WTC11 (cell line): ENCODE results near the gene PSG7.
"Not testable (repeated sequence)": the region's sequence is repeated elsewhere in the genome, so short reads cannot be mapped to it uniquely, and the experiment has no call there.

Experiments used
- AR ChIP-seq: fragments of 250-450 bp; sonication (Bioruptor Pico); IDR thresholded peaks from 2 replicates; pipeline ENCODE4 v1.9.0; 2021; ENCODE audit warnings: mild to moderate bottlenecking
- CBFB ChIP-seq: sonication (generic); formaldehyde crosslinking; IDR thresholded peaks from 2 replicates; pipeline ENCODE4 v1.8.1; 2022; ENCODE audit warnings: mild to moderate bottlenecking, low read depth, missing genetic modification reagents
- CREB1 ChIP-seq: sonication (generic); formaldehyde crosslinking; IDR thresholded peaks from 2 replicates; pipeline ENCODE4 v1.8.0; 2023; ENCODE audit warnings: mild to moderate bottlenecking, missing genetic modification reagents
- CTCF ChIP-seq: fragments of 200-600 bp; IDR thresholded peaks from 2 replicates; pipeline ENCODE4 v1.8.0; 2022; ENCODE audit warnings: antibody characterized with exemption
- GABPB1 ChIP-seq: sonication (generic); formaldehyde crosslinking; IDR thresholded peaks from 2 replicates; pipeline ENCODE4 v1.8.1; 2023; ENCODE audit warnings: mild to moderate bottlenecking, missing genetic modification reagents
- MLX ChIP-seq: sonication (generic); formaldehyde crosslinking; IDR thresholded peaks from 2 replicates; pipeline ENCODE4 v1.8.1; 2023; ENCODE audit warnings: mild to moderate bottlenecking, missing genetic modification reagents, moderate library complexity
- MXD4 ChIP-seq: fragments of 250-450 bp; sonication (Bioruptor Pico); IDR thresholded peaks from 2 replicates; pipeline ENCODE4 v1.8.0; 2021; ENCODE audit warnings: mild to moderate bottlenecking, moderate library complexity, borderline replicate concordance
- NFATC4 ChIP-seq: fragments of 250-450 bp; sonication (Bioruptor Pico); IDR thresholded peaks from 2 replicates; pipeline ENCODE4 v1.9.0; 2021; ENCODE audit warnings: mild to moderate bottlenecking
- ZNF232 ChIP-seq: sonication (generic); formaldehyde crosslinking; IDR thresholded peaks from 2 replicates; pipeline ENCODE4 v1.8.0; 2022; ENCODE audit warnings: mild to moderate bottlenecking, missing genetic modification reagents
- ZNF317 ChIP-seq: sonication (generic); formaldehyde crosslinking; IDR thresholded peaks from 2 replicates; pipeline ENCODE4 v1.8.1; 2023; ENCODE audit warnings: low read depth, mild to moderate bottlenecking, moderate library complexity, missing genetic modification reagents, borderline replicate concordance
- TF ChIP-seq, protein P1 (sequence below): sonication (generic); formaldehyde crosslinking; IDR thresholded peaks from 2 replicates; pipeline ENCODE4 v1.8.0; 2022; ENCODE audit warnings: mild to moderate bottlenecking, missing genetic modification reagents
- TF ChIP-seq, protein P2 (sequence below): sonication (generic); formaldehyde crosslinking; IDR thresholded peaks from 2 replicates; pipeline ENCODE4 v1.8.0; 2022; ENCODE audit warnings: mild to moderate bottlenecking, missing genetic modification reagents
- TF ChIP-seq, protein P3 (sequence below): sonication (generic); formaldehyde crosslinking; IDR thresholded peaks from 2 replicates; pipeline ENCODE4 v1.8.1; 2022; ENCODE audit warnings: low read depth, missing genetic modification reagents, borderline replicate concordance
- TF ChIP-seq, protein P4 (sequence below): sonication (generic); formaldehyde crosslinking; IDR thresholded peaks from 2 replicates; pipeline ENCODE4 v1.8.0; 2022; ENCODE audit warnings: mild to moderate bottlenecking, missing genetic modification reagents

DNA sequence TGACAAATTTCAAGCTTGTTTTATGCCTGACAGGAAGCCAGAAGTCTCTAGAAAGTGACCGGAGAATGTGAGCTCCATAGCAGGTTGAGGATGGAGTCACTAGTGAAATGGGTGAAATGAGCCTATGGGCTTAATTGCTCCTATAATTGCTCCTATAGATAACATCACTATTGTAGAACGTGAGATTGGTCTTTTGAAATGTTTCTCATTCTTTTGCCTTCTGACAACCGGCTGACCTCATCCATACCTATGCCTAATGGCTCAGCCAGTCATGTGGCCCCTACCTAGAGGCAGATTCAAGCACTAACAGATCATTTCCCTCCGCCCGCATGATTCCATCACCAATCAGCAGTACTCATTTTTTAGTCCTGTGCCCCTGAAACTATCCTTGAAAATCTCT, 23.5 kb downstream of the PSG7 start:
- TF ChIP-seq AR; MLX (CRISPR knock-in tag); CTCF; NFATC4 (CRISPR knock-in tag); CBFB (CRISPR knock-in tag); MXD4 (CRISPR knock-in tag); ZNF317 (CRISPR knock-in tag); CREB1 (CRISPR knock-in tag); ZNF232 (CRISPR knock-in tag); GABPB1 (CRISPR knock-in tag): not testable (repeated sequence)
- TF ChIP-seq, protein P1, sequence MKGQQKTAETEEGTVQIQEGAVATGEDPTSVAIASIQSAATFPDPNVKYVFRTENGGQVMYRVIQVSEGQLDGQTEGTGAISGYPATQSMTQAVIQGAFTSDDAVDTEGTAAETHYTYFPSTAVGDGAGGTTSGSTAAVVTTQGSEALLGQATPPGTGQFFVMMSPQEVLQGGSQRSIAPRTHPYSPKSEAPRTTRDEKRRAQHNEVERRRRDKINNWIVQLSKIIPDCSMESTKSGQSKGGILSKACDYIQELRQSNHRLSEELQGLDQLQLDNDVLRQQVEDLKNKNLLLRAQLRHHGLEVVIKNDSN, result not testable (repeated sequence)
- TF ChIP-seq, protein P2, sequence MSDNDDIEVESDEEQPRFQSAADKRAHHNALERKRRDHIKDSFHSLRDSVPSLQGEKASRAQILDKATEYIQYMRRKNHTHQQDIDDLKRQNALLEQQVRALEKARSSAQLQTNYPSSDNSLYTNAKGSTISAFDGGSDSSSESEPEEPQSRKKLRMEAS (CRISPR knock-in tag), result not testable (repeated sequence)
- TF ChIP-seq, protein P3, sequence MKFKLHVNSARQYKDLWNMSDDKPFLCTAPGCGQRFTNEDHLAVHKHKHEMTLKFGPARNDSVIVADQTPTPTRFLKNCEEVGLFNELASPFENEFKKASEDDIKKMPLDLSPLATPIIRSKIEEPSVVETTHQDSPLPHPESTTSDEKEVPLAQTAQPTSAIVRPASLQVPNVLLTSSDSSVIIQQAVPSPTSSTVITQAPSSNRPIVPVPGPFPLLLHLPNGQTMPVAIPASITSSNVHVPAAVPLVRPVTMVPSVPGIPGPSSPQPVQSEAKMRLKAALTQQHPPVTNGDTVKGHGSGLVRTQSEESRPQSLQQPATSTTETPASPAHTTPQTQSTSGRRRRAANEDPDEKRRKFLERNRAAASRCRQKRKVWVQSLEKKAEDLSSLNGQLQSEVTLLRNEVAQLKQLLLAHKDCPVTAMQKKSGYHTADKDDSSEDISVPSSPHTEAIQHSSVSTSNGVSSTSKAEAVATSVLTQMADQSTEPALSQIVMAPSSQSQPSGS, result not testable (repeated sequence)
- TF ChIP-seq, protein P4, sequence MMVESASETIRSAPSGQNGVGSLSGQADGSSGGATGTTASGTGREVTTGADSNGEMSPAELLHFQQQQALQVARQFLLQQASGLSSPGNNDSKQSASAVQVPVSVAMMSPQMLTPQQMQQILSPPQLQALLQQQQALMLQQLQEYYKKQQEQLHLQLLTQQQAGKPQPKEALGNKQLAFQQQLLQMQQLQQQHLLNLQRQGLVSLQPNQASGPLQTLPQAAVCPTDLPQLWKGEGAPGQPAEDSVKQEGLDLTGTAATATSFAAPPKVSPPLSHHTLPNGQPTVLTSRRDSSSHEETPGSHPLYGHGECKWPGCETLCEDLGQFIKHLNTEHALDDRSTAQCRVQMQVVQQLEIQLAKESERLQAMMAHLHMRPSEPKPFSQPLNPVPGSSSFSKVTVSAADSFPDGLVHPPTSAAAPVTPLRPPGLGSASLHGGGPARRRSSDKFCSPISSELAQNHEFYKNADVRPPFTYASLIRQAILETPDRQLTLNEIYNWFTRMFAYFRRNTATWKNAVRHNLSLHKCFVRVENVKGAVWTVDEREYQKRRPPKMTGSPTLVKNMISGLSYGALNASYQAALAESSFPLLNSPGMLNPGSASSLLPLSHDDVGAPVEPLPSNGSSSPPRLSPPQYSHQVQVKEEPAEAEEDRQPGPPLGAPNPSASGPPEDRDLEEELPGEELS (CRISPR knock-in tag), result not testable (repeated sequence)
